ENCODE measurements around the gene TMEM17. TPM values are rescaled to one million over a fixed set of nuclear protein-coding genes. Genes with fewer than 3 reads are reported as not detected.
A peak's percentile ranks its signal among the peaks of the same experiment; 100 is the strongest.

The TMEM17 gene
- total and polyA plus RNA-seq, 9 of the 15 experiments (the other 6 are each of a cell fraction or from before 2014, with no cell fraction given) = 0.58 to 2.2 (median 1.2) TPM

DNA sequence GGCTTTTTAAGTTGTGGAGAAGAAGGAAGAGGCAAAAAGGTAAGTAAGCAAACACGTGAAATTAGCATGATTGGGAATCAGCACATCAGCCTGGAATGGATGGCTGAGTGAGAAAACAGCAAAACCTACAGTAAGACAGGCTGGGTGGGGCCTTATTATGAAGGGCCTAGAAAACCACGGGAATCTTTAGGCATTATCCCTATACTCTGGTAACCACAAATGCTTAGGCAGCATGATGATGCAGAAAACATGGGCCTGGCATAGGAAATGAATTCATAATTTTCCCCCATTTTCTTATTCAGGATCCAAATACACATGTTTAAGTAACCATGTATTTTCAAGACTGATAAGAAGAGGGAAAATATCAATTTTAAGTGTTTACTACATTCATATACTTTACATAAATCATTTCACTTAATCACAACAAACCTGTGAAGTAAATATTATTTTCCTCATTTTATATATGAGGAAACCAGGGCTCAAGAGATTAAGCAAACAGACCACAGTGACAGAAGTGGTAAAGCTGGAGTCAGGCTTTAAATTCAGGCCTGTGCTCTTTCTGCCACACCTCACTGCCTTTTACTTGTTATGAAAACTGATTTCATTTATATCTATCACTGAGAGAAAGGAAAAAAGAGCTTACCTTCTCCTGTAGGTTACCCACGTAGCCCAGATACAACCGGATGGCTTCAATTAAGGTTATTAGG, 4.0 kb downstream of the TMEM17 start (continued):
- TF ChIP-seq, protein P1, sequence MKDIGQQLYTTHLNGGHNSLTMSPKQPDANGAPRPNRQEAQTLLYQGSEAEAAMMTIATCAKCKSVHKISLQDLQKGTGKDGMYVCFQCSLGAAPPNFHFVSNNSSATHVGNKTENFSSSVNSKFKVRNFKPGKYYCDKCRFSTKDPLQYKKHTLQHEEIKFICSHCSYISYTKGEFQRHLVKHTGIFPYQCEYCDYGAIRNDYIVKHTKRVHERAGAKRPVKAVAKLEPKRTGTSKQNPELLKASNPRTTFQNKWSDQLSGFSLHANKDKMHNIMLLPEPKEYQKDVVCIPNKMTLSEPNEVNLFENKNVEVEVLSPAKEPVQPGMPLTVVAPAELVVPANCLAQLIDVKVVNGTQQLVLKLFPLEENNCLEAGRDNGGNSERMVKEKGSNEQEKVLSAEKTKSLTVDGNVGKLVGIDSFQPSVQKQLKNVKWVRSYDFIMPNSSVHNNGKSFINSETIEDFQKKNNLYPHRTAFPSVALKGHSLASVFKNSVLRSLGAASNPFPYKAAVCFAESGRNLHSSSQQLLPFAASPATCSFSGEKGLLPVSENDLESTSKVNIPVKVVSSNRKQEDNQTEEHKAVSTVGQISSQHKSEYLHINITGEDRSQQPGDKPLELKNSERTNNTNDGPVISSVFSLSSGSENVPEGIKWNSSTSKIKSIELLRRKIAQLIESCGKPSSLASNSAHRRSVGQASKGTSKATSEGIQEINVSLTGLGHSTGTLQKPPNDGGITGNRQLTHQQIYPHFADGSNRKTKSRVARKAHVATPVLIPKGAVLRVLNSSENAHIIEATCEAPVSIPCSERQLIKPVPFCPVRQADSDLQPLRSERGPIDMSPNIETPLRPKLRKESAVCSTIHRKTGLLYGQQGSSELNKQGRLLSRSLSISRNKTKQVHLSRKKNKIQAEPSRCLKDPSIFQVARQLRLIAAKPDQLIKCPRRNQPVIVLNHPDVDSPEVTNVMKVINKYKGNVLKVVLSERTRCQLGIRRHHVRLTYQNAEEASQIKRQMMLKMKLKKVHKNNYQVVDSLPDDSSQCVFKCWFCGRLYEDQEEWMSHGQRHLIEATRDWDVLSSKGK (CRISPR knock-in tag; IDR thresholded peaks at IDR 0.05) = no peak
- TF ChIP-seq ZNF143 (CRISPR knock-in tag; IDR thresholded peaks at IDR 0.05) (no peak), C11orf30 (IDR thresholded peaks at IDR 0.05; ENCODE audit: low read depth) (peak; percentile 93), CBX1 (IDR thresholded peaks at IDR 0.05; ENCODE audit: low read depth) (no peak), HDGF (IDR thresholded peaks at IDR 0.05) (0 out of 2 replicates have a peak, but pooled peaks have one; percentile 63), CAMTA2 (CRISPR knock-in tag; conservative IDR thresholded peaks at IDR 0.05) (no peak), HNRNPLL (IDR thresholded peaks at IDR 0.05; ENCODE audit: low read depth, low read length, poor library complexity, severe bottlenecking) (no peak), FOXM1 (IDR thresholded peaks at IDR 0.05; ENCODE audit: low read depth) (no peak), FOXM1 (CRISPR knock-in tag; IDR thresholded peaks at IDR 0.05; ENCODE audit: low read depth) (no peak), NFIC (IDR thresholded peaks at IDR 0.05) (no peak), PTTG1 (tag; IDR thresholded peaks at IDR 0.05; ENCODE audit: low read depth) (no peak), TAL1 (IDR thresholded peaks at IDR 0.05) (no peak), PML (IDR thresholded peaks at IDR 0.05; ENCODE audit: low read length) (no peak), E2F3 (CRISPR knock-in tag; IDR thresholded peaks at IDR 0.05) (no peak), ZNF217 (CRISPR knock-in tag; IDR thresholded peaks at IDR 0.05) (no peak)
- TF ChIP-seq, protein P2, sequence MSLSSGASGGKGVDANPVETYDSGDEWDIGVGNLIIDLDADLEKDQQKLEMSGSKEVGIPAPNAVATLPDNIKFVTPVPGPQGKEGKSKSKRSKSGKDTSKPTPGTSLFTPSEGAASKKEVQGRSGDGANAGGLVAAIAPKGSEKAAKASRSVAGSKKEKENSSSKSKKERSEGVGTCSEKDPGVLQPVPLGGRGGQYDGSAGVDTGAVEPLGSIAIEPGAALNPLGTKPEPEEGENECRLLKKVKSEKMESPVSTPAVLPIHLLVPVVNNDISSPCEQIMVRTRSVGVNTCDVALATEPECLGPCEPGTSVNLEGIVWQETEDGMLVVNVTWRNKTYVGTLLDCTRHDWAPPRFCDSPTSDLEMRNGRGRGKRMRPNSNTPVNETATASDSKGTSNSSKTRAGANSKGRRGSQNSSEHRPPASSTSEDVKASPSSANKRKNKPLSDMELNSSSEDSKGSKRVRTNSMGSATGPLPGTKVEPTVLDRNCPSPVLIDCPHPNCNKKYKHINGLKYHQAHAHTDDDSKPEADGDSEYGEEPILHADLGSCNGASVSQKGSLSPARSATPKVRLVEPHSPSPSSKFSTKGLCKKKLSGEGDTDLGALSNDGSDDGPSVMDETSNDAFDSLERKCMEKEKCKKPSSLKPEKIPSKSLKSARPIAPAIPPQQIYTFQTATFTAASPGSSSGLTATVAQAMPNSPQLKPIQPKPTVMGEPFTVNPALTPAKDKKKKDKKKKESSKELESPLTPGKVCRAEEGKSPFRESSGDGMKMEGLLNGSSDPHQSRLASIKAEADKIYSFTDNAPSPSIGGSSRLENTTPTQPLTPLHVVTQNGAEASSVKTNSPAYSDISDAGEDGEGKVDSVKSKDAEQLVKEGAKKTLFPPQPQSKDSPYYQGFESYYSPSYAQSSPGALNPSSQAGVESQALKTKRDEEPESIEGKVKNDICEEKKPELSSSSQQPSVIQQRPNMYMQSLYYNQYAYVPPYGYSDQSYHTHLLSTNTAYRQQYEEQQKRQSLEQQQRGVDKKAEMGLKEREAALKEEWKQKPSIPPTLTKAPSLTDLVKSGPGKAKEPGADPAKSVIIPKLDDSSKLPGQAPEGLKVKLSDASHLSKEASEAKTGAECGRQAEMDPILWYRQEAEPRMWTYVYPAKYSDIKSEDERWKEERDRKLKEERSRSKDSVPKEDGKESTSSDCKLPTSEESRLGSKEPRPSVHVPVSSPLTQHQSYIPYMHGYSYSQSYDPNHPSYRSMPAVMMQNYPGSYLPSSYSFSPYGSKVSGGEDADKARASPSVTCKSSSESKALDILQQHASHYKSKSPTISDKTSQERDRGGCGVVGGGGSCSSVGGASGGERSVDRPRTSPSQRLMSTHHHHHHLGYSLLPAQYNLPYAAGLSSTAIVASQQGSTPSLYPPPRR (CRISPR knock-in tag; IDR thresholded peaks at IDR 0.05; ENCODE audit: borderline replicate concordance) = no peak
- TF ChIP-seq, protein P3, sequence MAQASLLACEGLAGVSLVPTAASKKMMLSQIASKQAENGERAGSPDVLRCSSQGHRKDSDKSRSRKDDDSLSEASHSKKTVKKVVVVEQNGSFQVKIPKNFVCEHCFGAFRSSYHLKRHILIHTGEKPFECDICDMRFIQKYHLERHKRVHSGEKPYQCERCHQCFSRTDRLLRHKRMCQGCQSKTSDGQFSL (CRISPR knock-in tag; IDR thresholded peaks at IDR 0.05) = no peak
- TF ChIP-seq, protein P3 (tag; IDR thresholded peaks at IDR 0.05) = no peak
- TF ChIP-seq, protein P4, sequence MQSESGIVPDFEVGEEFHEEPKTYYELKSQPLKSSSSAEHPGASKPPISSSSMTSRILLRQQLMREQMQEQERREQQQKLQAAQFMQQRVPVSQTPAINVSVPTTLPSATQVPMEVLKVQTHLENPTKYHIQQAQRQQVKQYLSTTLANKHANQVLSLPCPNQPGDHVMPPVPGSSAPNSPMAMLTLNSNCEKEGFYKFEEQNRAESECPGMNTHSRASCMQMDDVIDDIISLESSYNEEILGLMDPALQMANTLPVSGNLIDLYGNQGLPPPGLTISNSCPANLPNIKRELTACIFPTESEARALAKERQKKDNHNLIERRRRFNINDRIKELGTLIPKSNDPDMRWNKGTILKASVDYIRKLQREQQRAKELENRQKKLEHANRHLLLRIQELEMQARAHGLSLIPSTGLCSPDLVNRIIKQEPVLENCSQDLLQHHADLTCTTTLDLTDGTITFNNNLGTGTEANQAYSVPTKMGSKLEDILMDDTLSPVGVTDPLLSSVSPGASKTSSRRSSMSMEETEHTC (IDR thresholded peaks at IDR 0.05) = no peak
